K562 (cell line): ENCODE measurements around the gene BTG2. TPM values are rescaled to one million over a fixed set of nuclear protein-coding genes. Genes with fewer than 3 reads are reported as not detected.

Experiments
- POLR2A ChIP-seq: fragments of 450-650 bp; conservative IDR thresholded peaks from 2 replicates; pipeline ENCODE4 v1.6.1; 2016
- ZBED1 ChIP-seq: IDR thresholded peaks from 2 replicates; pipeline ENCODE4 v1.6.1; 2014
- polyA plus RNA-seq, 8 experiments: library from polyadenylated mRNA; depleted of rRNA in 4 of 8; stranded (reverse) in 5 of 8; unstranded in 3 of 8; fragments of >200 nt; fragmentation: Nextera tagmentation in 2 of 8; fragmentation: Illumina TruSeq in 1 of 8; extraction: Ambion mirVana in 2 of 8; extraction: Trizol in 1 of 8; gene quantifications; 2 replicates each; pipeline versions ENCODE4 v1.2.1 to v1.2.3, GENCODE V29; 2011 to 2014; ENCODE audit warnings: inconsistent platforms in 1 of 8, missing spikeins in 1 of 8
- total RNA-seq, 7 experiments: library from RNA; depleted of rRNA in 6 of 7; stranded (reverse); fragments of >200 nt in 6 of 7; fragmentation: Illumina TruSeq in 2 of 7; extraction: Trizol in 2 of 7; gene quantifications; 2 replicates each; pipeline versions ENCODE4 v1.2.1 to v1.2.3, GENCODE V29; 2011 to 2021; ENCODE audit warnings: low replicate concordance in 1 of 7
- TF ChIP-seq, protein P1 (sequence below), 2 experiments: fragments of 450-650 bp; formaldehyde crosslinking in 1 of 2; IDR thresholded peaks; 2 replicates each; pipeline versions ENCODE4 v1.4.0 to v1.6.1; 2014 to 2020; ENCODE audit warnings: mild to moderate bottlenecking in 2 of 2, borderline replicate concordance in 1 of 2, low read depth in 1 of 2
- TF ChIP-seq, protein P2 (sequence below): fragments of 450-650 bp; IDR thresholded peaks from 2 replicates; pipeline ENCODE4 v1.6.1; 2016; ENCODE audit warnings: mild to moderate bottlenecking, moderate library complexity

The BTG2 gene
- total and polyA plus RNA-seq, 9 of the 15 experiments (the other 6 are each of a cell fraction or from before 2014, with no cell fraction given), result 2.3 to 41.9 (median 8.7) TPM

DNA sequence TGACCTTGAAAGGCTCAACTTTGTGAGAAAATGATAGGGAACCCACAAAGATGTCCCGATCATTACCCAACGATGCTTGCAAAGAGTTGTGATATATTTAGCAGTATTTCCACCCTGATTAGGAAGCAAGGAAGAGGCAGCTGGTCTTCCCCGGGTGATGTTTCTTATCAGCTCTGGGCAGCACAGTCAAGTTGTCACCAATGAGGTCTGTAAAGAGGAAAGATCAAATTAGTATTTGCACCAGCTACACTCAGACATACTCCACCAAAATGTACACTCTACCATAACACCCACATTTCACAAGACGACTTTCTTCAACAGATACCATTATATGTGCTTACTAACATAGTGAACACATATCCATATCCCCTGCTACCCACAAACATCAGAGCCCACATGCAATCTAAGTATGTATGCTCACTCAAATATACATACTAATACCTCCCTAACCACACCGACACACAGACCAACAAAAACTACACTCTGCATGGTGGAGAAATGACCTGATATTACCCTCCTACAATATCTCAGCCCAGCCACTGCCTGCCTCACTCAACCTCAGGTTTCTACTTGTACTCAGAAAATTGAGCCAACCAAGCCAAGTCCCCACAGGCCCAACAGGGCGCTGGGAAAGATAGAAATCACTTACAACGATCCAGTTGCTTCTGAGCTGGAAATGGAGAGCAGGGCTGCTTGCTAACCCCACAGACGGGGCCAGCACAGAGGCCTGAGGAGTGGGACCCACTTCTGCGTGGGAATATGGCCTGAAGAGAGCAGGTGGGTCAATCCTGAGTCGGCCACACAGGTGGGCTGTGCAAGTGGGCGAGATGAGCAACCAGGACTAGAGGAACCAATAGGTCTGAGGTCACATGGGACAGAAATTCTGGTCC is 4.6 kb upstream of the BTG2 start (continued):
- TF ChIP-seq, protein P1, sequence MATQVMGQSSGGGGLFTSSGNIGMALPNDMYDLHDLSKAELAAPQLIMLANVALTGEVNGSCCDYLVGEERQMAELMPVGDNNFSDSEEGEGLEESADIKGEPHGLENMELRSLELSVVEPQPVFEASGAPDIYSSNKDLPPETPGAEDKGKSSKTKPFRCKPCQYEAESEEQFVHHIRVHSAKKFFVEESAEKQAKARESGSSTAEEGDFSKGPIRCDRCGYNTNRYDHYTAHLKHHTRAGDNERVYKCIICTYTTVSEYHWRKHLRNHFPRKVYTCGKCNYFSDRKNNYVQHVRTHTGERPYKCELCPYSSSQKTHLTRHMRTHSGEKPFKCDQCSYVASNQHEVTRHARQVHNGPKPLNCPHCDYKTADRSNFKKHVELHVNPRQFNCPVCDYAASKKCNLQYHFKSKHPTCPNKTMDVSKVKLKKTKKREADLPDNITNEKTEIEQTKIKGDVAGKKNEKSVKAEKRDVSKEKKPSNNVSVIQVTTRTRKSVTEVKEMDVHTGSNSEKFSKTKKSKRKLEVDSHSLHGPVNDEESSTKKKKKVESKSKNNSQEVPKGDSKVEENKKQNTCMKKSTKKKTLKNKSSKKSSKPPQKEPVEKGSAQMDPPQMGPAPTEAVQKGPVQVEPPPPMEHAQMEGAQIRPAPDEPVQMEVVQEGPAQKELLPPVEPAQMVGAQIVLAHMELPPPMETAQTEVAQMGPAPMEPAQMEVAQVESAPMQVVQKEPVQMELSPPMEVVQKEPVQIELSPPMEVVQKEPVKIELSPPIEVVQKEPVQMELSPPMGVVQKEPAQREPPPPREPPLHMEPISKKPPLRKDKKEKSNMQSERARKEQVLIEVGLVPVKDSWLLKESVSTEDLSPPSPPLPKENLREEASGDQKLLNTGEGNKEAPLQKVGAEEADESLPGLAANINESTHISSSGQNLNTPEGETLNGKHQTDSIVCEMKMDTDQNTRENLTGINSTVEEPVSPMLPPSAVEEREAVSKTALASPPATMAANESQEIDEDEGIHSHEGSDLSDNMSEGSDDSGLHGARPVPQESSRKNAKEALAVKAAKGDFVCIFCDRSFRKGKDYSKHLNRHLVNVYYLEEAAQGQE (IDR thresholded peaks at IDR 0.05; ENCODE audit: borderline replicate concordance), result peak; percentile 23; the same call in 1 of the 2 replicates
- TF ChIP-seq, protein P1 (CRISPR knock-in tag; IDR thresholded peaks at IDR 0.05; ENCODE audit: low read depth), result no peak
- TF ChIP-seq, protein P2, sequence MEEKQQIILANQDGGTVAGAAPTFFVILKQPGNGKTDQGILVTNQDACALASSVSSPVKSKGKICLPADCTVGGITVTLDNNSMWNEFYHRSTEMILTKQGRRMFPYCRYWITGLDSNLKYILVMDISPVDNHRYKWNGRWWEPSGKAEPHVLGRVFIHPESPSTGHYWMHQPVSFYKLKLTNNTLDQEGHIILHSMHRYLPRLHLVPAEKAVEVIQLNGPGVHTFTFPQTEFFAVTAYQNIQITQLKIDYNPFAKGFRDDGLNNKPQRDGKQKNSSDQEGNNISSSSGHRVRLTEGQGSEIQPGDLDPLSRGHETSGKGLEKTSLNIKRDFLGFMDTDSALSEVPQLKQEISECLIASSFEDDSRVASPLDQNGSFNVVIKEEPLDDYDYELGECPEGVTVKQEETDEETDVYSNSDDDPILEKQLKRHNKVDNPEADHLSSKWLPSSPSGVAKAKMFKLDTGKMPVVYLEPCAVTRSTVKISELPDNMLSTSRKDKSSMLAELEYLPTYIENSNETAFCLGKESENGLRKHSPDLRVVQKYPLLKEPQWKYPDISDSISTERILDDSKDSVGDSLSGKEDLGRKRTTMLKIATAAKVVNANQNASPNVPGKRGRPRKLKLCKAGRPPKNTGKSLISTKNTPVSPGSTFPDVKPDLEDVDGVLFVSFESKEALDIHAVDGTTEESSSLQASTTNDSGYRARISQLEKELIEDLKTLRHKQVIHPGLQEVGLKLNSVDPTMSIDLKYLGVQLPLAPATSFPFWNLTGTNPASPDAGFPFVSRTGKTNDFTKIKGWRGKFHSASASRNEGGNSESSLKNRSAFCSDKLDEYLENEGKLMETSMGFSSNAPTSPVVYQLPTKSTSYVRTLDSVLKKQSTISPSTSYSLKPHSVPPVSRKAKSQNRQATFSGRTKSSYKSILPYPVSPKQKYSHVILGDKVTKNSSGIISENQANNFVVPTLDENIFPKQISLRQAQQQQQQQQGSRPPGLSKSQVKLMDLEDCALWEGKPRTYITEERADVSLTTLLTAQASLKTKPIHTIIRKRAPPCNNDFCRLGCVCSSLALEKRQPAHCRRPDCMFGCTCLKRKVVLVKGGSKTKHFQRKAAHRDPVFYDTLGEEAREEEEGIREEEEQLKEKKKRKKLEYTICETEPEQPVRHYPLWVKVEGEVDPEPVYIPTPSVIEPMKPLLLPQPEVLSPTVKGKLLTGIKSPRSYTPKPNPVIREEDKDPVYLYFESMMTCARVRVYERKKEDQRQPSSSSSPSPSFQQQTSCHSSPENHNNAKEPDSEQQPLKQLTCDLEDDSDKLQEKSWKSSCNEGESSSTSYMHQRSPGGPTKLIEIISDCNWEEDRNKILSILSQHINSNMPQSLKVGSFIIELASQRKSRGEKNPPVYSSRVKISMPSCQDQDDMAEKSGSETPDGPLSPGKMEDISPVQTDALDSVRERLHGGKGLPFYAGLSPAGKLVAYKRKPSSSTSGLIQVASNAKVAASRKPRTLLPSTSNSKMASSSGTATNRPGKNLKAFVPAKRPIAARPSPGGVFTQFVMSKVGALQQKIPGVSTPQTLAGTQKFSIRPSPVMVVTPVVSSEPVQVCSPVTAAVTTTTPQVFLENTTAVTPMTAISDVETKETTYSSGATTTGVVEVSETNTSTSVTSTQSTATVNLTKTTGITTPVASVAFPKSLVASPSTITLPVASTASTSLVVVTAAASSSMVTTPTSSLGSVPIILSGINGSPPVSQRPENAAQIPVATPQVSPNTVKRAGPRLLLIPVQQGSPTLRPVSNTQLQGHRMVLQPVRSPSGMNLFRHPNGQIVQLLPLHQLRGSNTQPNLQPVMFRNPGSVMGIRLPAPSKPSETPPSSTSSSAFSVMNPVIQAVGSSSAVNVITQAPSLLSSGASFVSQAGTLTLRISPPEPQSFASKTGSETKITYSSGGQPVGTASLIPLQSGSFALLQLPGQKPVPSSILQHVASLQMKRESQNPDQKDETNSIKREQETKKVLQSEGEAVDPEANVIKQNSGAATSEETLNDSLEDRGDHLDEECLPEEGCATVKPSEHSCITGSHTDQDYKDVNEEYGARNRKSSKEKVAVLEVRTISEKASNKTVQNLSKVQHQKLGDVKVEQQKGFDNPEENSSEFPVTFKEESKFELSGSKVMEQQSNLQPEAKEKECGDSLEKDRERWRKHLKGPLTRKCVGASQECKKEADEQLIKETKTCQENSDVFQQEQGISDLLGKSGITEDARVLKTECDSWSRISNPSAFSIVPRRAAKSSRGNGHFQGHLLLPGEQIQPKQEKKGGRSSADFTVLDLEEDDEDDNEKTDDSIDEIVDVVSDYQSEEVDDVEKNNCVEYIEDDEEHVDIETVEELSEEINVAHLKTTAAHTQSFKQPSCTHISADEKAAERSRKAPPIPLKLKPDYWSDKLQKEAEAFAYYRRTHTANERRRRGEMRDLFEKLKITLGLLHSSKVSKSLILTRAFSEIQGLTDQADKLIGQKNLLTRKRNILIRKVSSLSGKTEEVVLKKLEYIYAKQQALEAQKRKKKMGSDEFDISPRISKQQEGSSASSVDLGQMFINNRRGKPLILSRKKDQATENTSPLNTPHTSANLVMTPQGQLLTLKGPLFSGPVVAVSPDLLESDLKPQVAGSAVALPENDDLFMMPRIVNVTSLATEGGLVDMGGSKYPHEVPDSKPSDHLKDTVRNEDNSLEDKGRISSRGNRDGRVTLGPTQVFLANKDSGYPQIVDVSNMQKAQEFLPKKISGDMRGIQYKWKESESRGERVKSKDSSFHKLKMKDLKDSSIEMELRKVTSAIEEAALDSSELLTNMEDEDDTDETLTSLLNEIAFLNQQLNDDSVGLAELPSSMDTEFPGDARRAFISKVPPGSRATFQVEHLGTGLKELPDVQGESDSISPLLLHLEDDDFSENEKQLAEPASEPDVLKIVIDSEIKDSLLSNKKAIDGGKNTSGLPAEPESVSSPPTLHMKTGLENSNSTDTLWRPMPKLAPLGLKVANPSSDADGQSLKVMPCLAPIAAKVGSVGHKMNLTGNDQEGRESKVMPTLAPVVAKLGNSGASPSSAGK, result no peak
- TF ChIP-seq ZBED1 (peak; percentile 96), POLR2A (no peak)
